GM15510 (cell line): ENCODE measurements around the gene GUCA2A.

ENCODE experiments used
- POLR2A ChIP-seq: IDR thresholded peaks from 3 replicates; pipeline ENCODE4 v1.6.1; 2011; ENCODE audit warnings: borderline replicate concordance; ENCODE audit not compliant: insufficient read length; ENCODE audit errors: extremely low read depth

Gene GUCA2A

GRCh38 chr1:42148166-42148565, 16.4 kb downstream of the GUCA2A start:
- TF ChIP-seq POLR2A = no peak

GRCh38 chr1:42146626-42147320, 17.8 kb downstream of the GUCA2A start:
- no peak for TF ChIP-seq POLR2A

GRCh38 chr1:42145764-42146625, 18.6 kb downstream of the GUCA2A start:
- no peak for TF ChIP-seq POLR2A

- TF ChIP-seq POLR2A = no peak
These were observed 19.2 kb downstream of the GUCA2A start for GRCh38 chr1:42145389-42145716.

DNA sequence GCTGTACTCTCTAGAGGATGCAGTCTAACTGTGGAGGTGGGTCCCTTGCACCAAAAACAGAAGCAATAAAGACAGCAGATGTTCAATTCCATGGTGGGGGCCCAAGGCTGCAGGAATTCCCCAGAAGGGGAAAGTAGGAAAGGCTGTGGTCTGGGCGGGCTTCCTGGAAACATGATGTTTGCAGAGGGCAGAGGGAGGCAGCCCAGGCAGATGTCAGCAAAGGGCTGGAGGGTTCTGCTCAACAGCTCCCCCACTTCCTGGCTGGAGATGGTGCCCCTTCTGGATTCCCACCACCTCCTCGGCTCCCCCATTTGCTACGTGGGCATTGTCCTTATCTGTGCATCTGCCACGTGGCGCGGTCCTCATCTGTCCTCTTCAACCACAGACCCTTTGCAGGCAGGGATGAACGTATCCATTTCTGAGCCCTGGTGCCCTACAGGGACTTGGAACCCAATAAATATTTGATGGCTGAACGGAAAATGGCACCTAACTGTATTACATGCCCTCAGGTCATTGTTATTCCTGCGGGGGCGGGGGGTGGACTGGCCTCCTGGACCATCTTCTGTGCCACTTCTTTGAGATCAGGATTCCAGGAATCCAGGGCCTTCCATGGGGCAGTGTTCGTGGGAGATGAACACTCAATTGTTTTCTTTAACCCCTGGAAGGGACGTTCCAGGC, 19.7 kb downstream of the GUCA2A start:
- no peak for TF ChIP-seq POLR2A

DNA sequence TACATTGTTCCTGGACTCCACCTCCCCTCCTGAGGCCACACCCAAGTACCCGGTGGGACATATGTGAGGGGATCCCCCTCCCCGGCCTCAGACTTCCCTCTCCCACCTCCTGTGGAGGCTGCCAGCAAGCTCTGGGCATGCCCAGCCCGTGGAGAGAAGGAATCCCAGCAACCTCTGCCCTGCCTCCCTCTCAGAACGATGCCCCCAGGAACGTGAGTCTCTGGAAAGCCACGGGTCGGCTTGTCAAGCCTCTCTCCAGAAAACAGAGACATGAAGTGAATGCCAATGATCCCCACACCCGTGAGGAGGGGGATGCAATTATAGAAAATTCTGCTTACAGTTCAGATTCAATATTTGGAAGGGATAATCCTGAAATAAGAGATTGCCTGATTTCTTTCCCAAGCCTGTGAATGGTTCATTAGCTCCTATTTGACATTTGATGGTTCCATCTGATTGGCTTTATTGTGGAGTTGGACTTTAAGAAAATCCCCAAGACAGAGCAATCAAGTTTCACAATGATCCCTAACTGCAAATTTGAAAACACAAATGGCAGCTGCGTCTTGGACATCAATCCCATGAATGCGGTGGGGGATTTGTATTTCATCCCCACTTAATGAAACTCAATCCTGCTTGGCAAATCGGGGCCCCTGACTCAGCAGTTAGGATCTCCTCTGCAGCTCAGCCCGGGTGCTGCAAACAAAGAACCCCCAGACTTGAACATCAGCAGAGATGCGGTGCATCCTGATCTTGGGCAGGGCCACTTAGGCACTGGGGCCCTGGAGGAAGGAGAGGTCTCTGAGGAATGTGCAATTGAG, 20.4 kb downstream of the GUCA2A start:
- no peak for TF ChIP-seq POLR2A

DNA sequence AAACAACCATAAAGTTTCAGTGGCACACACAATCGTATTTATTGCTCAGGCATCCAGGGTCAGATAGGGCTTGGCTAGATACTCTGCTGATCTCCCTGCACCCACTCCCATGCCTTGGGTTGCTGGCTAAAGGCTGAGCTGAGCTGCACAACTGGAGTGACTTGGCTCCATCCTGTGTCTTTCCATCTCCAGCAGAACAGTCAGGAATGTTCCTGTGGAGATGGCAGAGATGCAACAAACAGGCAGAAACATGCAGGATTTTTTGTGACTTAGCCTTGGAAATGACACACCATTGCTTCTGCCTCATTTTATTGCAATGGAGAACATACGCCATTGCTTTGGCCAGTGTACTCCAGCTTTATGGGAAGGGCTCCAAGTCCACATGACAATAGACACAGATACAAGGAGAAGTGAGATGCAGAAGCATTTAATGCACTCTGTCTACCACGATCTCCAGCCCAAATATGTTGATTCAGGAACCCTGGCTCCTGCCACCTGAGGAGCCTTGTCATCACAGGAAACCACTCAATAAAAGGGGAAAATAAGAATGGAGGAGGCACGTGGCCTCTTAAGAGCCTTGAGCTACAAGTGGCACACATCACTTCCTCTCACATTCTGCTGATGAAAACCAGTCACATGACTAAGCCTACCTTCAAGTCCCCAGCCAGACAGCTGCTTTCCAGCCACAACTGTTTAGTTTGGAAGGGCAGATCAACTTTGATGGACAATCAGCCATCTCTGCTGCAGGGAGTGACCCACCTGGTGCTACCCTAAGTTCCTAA, 21.5 kb downstream of the GUCA2A start:
- no peak for TF ChIP-seq POLR2A

DNA sequence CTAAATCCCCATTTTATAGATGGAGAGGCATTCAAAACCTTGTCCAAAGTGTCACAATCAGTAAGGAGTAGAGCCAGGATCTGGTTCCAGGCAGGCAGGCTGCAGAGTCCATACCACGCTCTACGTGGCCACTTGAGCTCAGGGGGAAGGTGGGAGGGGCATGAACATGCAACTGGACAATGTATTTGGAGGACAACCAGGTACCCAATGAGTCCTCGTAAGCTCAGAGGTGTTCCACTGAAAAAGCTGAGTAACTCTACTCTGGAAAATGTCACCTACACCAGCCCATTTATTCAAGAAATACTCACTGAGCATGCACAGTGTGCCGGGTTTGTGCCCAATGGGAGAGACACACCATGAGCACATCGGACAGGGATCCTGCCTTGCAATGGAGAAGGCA, 22.6 kb downstream of the GUCA2A start:
- no peak for TF ChIP-seq POLR2A

- TF ChIP-seq POLR2A = no peak
These were observed 24.4 kb downstream of the GUCA2A start for GRCh38 chr1:42140191-42140590.

- no peak for TF ChIP-seq POLR2A
These were observed 25.1 kb downstream of the GUCA2A start for GRCh38 chr1:42139444-42139843.

GRCh38 chr1:42138586-42138985, 26.0 kb downstream of the GUCA2A start:
- no peak for TF ChIP-seq POLR2A

DNA sequence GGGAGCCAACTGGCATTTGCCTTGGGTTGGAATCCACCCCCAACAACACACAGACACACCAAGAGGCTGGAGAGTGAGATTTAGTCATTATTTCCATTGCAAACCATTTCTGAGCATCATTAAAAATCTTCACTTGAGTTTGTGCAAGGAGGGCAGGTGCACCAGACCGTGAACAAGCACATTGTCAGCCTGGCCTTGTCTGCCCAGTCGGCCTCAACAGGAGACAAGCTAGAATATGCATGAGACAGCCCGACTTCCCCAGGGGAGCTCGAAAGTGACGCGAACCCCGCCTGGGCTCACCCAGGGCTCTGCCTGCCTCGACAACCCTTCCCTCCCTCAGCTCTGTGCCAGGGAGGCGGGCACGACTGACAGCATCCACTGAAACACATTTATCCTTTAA, 26.8 kb downstream of the GUCA2A start:
- no peak for TF ChIP-seq POLR2A

GRCh38 chr1:42136466-42136865, 28.1 kb downstream of the GUCA2A start:
- no peak for TF ChIP-seq POLR2A

GRCh38 chr1:42135426-42135825, 29.1 kb downstream of the GUCA2A start:
- TF ChIP-seq POLR2A = no peak

DNA sequence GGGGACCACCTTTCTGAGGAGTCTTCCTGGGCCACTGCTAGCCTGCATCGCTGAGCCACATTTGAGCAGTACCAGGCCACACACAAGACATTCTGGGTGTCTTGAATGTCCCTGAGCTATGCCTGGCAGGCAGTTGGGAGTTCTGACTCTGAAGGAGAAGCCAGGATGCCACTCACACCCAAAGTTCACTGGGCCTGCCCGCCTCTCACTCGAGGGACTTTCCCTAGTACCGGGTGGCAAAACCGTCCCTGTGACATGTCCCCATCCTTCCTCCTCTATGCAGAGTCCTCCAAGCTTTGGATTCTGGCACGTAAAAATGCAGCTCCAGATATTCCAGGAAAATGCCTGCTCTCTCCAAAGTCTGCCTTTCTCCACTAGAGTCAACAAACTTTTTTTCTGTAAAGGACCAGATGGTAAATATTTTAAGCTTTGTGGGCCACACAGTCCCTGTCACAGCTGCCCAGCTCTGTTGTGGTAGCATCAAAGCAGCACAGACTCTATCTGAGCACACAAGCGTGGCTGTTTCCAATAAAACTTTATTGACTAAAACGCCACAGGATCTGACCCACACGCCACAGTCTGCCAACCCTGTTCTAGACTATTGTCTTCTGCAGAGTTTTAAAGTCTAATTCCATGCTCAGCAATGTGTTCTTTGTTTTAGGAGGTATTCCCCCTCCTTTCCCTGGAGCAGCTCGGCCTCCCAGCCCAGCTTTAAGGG, 30.6 kb downstream of the GUCA2A start:
- TF ChIP-seq POLR2A = no peak
